Activated CD4-positive, alpha-beta T cell treated with anti-CD3 and anti-CD28 coated beads, Interleukin-2, amount 50 U/mL, for 4 hours (primary cell): ENCODE results near the gene PGM1.
"Not testable (repeated sequence)": the region's sequence is repeated elsewhere in the genome, so short reads cannot be mapped to it uniquely, and the experiment has no call there.

Source experiments
- DNase-seq, 2 experiments: peaks; one replicate each; pipeline ENCODE4 v3.0.0-alpha.2; 2020

PGM1 gene

GRCh38 chr1:63593303-63593885, at the start of gene PGM1:
TSS of gene PGM1 (plus strand) at chr1:63593411. CDS start at chr1:63593489, 78 bp downstream.
- peak; percentile 65 to 70 for DNase-seq

GRCh38 chr1:63545780-63546179, 47.4 kb upstream of the PGM1 start:
- no peak for DNase-seq

GRCh38 chr1:63547621-63548294, 45.5 kb upstream of the PGM1 start:
- DNase-seq: no peak

- no peak for DNase-seq
These were observed 44.9 kb upstream of the PGM1 start for GRCh38 chr1:63548303-63548702.

GRCh38 chr1:63548877-63549276, 44.3 kb upstream of the PGM1 start:
- no peak for DNase-seq

- DNase-seq: no peak
These were observed 37.7 kb upstream of the PGM1 start for GRCh38 chr1:63555480-63555879.

GRCh38 chr1:63557365-63557987, 35.7 kb upstream of the PGM1 start:
- DNase-seq: no peak

GRCh38 chr1:63559357-63559756, 33.9 kb upstream of the PGM1 start:
- no peak for DNase-seq

- no peak for DNase-seq
These were observed 29.5 kb upstream of the PGM1 start for GRCh38 chr1:63563745-63564144.

GRCh38 chr1:63569068-63569467, 24.1 kb upstream of the PGM1 start:
- no peak for DNase-seq

- DNase-seq: no peak
These were observed 23.4 kb upstream of the PGM1 start for GRCh38 chr1:63569640-63570316.

- not testable (repeated sequence) for DNase-seq
These were observed 20.5 kb upstream of the PGM1 start for GRCh38 chr1:63572686-63573085.

- not testable (repeated sequence) for DNase-seq
These were observed 18.9 kb upstream of the PGM1 start for GRCh38 chr1:63574203-63574796.

GRCh38 chr1:63575340-63575826, 17.8 kb upstream of the PGM1 start:
- DNase-seq: no peak

- DNase-seq: not testable (repeated sequence)
These were observed 6.9 kb upstream of the PGM1 start for GRCh38 chr1:63586326-63586725.

- DNase-seq: no peak
These were observed 3.0 kb upstream of the PGM1 start for GRCh38 chr1:63590166-63590560.

GRCh38 chr1:63592536-63593302, 492 bp upstream of the PGM1 start:
- DNase-seq: peak in 1 of 2 experiments; percentile 25

- peak; percentile 75 for DNase-seq
These were observed 835 bp downstream of the PGM1 start for GRCh38 chr1:63593886-63594605.

GRCh38 chr1:63595435-63595834, 2.2 kb downstream of the PGM1 start:
- no peak for DNase-seq

- DNase-seq: no peak
These were observed 6.6 kb downstream of the PGM1 start for GRCh38 chr1:63599799-63600198.

GRCh38 chr1:63600248-63600647, 7.0 kb downstream of the PGM1 start:
- DNase-seq: no peak

GRCh38 chr1:63601061-63601460, 7.8 kb downstream of the PGM1 start:
- DNase-seq: no peak
